ENCODE measurements around the gene SEC16B.

The SEC16B gene

GRCh38 chr1:177984136-177984525 is 14.3 kb upstream of the SEC16B start (continued):
- no peak for TF ChIP-seq WT1 (tag by site-specific recombination; IDR thresholded peaks at IDR 0.05)
- no peak for TF ChIP-seq ZBTB26 (tag by site-specific recombination; optimal IDR thresholded peaks at IDR 0.05)
- TF ChIP-seq ZNF621 (tag by site-specific recombination; IDR thresholded peaks at IDR 0.05) = no peak
- TF ChIP-seq ZBTB1 (tag by site-specific recombination; IDR thresholded peaks at IDR 0.05) = no peak
- peak; percentile 34; the same call in 1 of the 2 replicates for TF ChIP-seq ZBTB21 (tag by site-specific recombination; IDR thresholded peaks at IDR 0.05)
- TF ChIP-seq SALL2 (tag by site-specific recombination; IDR thresholded peaks at IDR 0.05; ENCODE audit: borderline replicate concordance) = no peak
- TF ChIP-seq TSHZ1 (tag by site-specific recombination; IDR thresholded peaks at IDR 0.05; ENCODE audit: borderline replicate concordance) = no peak
- no peak for TF ChIP-seq ZNF645 (tag by site-specific recombination; IDR thresholded peaks at IDR 0.05)
- TF ChIP-seq ZNF398 (tag by site-specific recombination; IDR thresholded peaks at IDR 0.05) = no peak
- TF ChIP-seq ZBTB49 (tag by site-specific recombination; IDR thresholded peaks at IDR 0.05; ENCODE audit: low read depth) = no peak
- no peak for TF ChIP-seq ZNF48 (tag by site-specific recombination; IDR thresholded peaks at IDR 0.05)

GRCh38 chr1:177983482-177984135 is 13.8 kb upstream of the SEC16B start:
- no peaks in the 10 kb centered on the region for H3K9me3 ChIP-seq (ENCODE audit: control insufficient read depth, insufficient read depth, low read depth, low read length)
- no peak for TF ChIP-seq TRIM28 (IDR thresholded peaks at IDR 0.05; ENCODE audit: borderline replicate concordance, low read length)
- no peak for TF ChIP-seq ZNF184 (tag by site-specific recombination; IDR thresholded peaks at IDR 0.05)
- TF ChIP-seq ZFP41 (tag by site-specific recombination; IDR thresholded peaks at IDR 0.05; ENCODE audit: borderline replicate concordance) = no peak
- TF ChIP-seq PRDM6 (tag by site-specific recombination; IDR thresholded peaks at IDR 0.05) = no peak
- no peak for TF ChIP-seq ZBTB48 (tag by site-specific recombination; IDR thresholded peaks at IDR 0.05)
- TF ChIP-seq ZNF155 (tag by site-specific recombination; IDR thresholded peaks at IDR 0.05) = no peak
- H3K36me3 ChIP-seq (ENCODE audit: control insufficient read depth in 2 of 2, insufficient read depth in 1 of 2, low read length in 2 of 2) = no peaks in the 10 kb centered on the region
- no peak overlapping the region for H3K4me3 ChIP-seq (ENCODE audit: low read depth, low read length)
- POLR2A ChIA-PET = no interaction called here
- H3K4me1 ChIP-seq (ENCODE audit: control insufficient read depth, insufficient read depth, low read length) = no peaks in the 10 kb centered on the region
- no peak overlapping the region for H3K27ac ChIP-seq (ENCODE audit: extremely low read depth, low read depth, low read length)
- CTCF ChIA-PET = interaction anchor here (0.6 kb wide), 1 partner anchor 802 kb away, joined by 3 read pairs; no protein-coding TSS in a partner anchor

All from HEK293 (cell line).